HL-60 (cell line): ENCODE data around the gene MICU1.

Experiments used
- CTCF ChIP-seq: IDR thresholded peaks from one replicate; pipeline ENCODE4 v1.5.1; 2011; ENCODE audit warnings: low read length, control low read depth, inconsistent platforms; ENCODE audit not compliant: insufficient read depth
- POLR2AphosphoS5 ChIP-seq: IDR thresholded peaks from 2 replicates; pipeline ENCODE4 v1.6.1; 2012; ENCODE audit warnings: low read depth

GRCh38 chr10:72615970-72616369, 9.9 kb downstream of the MICU1 start:
- no peak for TF ChIP-seq CTCF
- TF ChIP-seq POLR2AphosphoS5: no peak
